Activated CD4-positive, alpha-beta T cell treated with anti-CD3 and anti-CD28 coated beads for 24 hours (primary cell): Measurements from ENCODE around the gene KCTD8.
"Not testable (repeated sequence)": the region's sequence is repeated elsewhere in the genome, so short reads cannot be mapped to it uniquely, and the experiment has no call there.

Experiments used
- DNase-seq, 2 donors: peaks; one replicate each; pipeline ENCODE4 v3.0.0-alpha.2; 2020; ENCODE audit warnings: low read depth in 2 of 2

Gene KCTD8

DNA sequence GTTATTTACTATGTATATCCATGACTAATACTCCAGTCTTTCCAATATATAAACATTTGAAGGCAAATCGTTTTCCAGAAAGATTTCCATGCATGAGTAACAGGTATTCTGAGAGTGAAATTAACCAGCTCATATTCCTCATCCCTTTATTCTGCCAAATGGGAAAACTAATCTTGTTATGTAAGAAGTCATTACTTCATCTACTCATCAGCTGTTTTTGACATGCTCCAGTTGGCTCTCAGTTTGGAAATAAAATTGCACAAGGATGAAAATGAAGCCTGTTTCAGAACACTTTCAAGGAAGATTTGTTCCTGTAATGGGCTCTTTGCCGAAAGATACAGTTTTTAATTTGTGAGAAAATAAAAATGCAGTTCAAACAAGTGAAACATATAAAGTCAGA lies 121.9 kb downstream of the KCTD8 start:
- no peak for DNase-seq

DNA sequence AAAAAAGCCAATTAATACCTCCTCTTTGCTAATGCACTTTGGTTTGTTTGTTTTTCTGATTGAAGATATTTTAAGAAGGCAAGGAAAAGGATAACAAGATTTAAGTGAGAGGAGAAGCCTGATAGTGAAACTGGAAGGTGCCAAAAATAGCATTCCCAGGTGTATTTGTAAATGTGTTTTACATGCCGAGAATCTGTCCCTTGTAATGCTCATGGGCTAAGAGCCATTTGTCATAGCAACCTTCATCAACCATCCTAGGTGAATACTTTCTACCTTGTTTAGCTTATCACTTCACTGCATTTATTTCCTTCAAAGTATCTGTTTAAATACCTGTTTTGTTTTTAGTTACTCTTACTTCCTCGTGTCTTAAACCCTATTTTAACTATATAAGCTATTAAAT lies 127.8 kb downstream of the KCTD8 start:
- no peak for DNase-seq

DNA sequence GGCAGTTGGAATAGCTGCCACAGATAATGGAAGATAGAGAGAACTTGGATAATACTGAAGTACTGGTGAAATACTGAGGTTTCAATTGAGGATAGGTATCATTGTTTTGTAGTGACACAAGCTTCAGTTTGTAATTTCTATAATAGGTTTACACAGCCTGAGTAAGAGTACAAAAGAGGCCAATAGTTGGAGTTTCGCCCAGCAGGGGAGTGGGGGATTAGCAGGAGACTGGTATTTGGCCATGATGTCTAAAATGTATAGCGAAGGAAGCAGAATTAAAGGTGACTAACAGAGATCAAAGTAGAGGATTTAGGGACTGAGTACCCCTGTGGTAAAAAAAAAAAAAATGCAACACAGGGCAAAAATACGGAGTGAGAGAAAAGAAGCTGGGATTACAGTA lies 129.5 kb downstream of the KCTD8 start:
- DNase-seq: no peak

DNA sequence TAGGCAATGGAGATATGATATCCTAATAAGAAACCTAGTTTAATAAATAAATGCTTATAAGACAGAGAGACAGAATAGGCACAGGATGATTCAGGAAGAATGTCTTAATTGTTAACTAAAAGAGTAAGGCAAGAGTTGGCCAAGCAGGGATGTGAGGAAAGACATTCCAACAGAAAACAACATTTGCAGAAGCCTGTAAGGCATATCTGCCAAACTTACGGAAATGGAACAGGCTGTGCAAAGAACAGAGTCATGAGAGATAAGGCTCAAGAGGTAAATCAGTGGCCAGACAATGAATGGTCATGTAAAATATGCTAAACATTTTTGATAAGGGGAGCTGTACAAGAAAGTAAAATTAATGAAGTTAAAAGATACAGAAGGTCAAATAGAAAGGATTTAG lies 134.9 kb downstream of the KCTD8 start:
- DNase-seq: no peak

DNA sequence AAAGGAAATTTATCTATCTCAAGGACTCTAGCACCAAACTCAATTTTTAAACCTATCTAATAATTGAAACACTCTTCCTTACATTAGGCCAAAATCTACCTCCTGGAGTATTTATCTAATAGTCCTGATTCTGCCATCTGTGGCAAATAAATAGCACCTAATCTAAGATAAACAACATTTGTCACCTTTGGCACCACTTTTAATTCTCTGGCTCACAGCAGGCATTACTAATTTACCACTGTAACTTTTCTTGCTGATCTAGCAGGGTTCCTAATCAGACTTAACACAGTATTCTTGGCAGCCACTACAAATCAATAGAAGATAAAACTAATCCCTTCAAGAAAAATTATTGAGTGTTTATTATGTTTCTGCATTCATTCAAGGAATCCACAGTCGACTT lies 161.1 kb downstream of the KCTD8 start:
- no peak for DNase-seq

DNA sequence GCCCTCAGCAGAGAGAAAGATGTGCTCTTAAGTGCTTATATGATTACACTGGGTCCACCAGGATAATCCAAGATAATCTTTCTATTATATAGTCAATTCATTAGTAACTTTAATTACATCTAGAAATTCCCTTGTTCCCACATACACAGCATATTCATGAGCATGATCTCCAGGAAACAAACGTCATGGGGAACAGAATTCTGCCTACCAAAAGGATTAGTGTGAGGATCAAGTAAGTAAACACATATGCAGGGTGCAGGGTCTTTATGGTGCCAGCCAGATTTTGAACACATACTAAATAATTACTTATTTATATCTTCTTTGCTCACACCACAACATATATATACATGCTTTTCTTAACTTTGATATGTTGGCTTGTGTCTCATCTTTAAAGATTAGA lies 169.1 kb downstream of the KCTD8 start:
- no peak for DNase-seq

DNA sequence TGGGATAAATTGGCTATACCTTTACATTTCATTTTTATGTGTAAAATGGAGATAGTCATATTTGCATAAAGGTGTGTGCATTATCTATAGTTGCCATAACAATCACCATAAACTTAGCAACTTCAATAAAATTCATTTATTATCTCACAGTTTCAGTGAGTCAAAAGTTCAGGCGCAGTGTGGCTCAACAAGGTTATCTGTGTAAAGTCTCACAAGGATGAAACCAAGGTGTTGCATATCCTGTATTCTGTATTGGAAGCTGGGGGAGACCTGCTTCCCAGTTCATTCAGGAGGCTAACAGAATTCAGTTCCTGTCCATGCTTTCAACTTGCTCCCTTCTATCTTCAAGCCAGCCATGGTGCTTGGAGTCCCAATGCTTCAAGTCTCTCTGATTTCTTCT lies 169.5 kb downstream of the KCTD8 start:
- no peak for DNase-seq

DNA sequence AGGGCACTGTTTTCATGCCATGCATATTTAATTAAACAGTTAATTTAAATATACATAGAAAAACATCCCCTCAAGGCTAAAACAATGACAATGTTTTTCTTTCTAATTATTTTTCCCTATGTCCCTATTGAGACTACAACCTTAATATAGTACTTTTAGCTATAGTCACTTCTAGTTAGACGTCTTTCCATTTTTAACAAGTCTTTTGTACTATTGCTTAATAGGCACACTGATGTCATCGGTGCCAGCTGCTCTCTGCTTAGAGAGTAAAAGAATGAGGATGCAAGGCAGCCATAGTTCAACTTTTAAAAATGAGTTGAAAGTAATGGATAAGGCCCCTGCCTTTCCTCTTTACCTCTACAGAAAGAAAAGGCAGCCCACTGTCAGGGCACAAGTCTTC lies 191.1 kb downstream of the KCTD8 start:
- DNase-seq: no peak

DNA sequence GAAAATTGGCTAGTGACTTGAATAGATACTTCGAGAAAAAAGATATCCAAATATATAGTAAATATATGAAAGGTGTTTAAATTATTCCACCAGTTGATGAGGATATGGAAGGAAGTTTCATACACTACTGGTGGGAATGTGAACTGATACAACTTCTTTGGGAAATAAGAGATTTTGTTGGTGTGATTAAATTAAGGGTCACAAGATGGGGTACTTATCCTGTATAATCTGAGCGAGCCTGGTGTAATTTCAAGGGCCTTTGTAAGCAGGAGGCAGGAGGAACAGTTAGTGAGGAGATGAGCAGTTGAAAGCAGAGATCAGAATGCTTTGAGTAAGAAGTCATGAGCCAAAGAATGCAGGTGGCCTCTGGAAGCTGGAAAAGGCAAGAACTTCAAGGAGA lies 192.2 kb downstream of the KCTD8 start:
- no peak for DNase-seq

DNA sequence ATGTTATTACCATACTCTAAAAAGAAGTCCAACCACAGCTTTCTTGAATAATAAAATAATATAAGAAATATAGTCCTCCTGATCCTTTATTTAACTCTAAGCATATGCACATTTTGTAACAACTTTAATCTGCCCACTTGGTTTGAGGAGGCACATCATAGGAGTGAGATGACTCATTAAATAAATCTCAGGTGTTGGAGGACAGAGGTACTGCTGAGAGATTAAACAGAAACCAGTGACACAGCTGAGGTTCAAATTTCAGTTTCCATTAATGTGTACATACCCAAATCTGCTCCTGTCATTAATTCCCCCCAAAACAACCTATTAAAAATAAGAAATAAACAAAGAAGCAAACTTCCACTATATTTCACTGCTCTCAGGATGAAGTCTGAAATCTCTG lies 211.0 kb downstream of the KCTD8 start:
- DNase-seq: no peak

DNA sequence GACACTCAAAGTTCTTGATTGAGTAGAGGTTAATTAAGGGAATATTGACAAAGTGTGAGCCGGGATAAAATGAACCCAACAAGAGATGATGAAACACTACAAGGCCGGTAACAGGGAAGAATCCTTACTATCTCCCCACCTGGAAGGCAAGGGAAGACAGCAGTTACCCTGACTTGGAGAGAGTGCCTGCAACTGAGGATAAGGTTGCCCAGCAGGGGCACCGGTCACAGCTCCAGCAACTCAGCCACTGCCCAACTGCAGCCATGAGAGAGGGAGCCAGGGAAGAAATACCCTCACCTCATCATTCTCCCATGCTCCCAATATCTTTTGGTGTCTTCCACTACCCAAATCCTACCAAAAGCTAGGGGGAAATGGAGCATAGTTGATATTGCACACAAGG lies 212.7 kb downstream of the KCTD8 start:
- no peak for DNase-seq

DNA sequence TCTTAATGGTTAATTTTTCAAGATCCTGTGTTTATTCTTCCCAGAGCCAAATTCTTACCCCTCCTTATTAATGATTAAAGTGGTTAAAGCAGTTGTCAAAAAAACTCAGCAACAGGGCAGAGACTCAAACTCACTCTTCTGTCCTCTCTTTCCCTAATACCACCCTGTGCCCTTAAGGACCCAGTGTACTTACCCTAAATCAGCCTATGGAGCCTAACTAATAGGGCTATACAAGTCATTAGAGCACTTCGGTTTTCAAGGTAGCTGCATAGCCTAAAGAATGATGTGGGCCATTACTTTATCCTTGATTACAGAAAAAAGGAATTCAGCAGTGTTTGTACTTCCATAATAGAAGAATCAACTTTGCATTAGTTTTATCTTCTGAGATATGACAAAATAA lies 216.3 kb downstream of the KCTD8 start:
- no peak for DNase-seq

DNA sequence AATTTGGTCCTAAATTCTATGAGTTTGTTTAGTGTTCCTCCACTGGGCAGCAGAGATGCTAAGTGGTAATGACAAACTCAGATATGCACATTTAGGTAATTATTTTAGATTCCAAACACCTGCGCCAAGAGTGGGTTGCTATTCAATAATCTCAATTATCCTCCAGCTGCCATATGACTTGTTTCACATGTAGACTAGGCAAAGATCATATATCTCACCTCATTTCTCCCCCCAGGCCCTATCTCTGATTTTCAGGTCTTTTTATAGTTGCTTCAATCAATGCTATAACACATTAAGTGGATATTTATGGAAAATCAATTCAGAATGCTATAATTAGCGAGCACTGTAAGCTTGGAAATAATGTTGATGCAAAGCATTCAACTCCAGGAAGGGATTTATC lies 217.6 kb downstream of the KCTD8 start:
- DNase-seq: no peak

DNA sequence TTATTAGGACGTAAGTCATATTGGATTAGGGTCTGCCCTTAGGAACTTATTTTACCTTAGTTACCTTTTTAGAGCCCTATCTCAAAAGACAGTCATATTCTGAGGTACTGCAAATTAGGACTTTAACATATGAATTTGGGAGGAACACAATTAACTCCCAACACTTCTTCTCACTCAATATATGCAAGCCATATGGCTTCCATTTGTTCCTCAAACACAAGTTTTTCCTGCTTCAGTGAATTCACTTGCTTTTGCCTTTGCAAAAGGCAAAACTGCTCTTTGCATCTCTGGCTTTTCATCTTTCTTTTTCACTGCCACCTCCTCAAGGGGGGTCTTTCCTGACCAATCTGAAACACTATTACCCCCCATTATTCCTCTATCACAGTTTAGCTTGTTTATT lies 220.3 kb downstream of the KCTD8 start:
- no peak for DNase-seq

DNA sequence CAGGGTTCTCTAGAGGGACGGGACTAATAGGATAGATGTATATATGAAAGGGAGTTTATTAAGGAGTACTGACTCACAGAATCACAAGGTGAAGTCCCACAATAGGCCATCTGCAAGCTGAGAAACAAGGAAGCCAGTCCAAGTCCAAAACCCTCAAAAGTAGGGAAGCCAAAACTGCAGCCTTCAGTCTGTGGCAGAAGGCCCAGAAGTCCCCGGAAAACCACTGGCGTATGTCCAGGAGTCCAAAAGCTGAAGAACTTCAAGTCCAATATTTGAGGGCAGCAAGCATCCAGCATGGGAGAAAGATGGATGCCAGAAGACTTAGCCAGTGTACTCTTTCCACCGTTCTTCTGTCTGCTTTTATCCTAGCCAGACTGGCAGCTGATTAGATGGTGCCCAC lies 227.2 kb downstream of the KCTD8 start:
- no peak for DNase-seq

DNA sequence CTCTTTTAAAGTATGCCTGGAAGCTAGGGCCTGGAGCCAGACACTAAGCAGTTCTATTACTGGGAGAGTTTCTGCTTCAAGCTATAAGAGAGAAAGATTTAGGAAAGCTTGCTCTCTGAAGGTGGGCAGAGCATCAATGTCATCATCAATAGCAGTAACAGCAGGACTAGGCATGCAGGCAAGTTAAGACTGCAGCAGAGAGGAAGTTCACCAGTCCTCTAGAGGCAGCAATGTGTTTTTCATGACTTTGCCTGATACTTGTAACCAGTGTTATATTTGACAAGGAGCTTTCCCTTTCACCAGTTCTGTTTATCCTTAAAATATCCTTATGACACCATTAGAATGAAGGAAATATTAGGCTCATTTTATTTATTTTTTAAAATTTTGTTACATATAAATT lies 237.9 kb downstream of the KCTD8 start:
- DNase-seq: no peak

DNA sequence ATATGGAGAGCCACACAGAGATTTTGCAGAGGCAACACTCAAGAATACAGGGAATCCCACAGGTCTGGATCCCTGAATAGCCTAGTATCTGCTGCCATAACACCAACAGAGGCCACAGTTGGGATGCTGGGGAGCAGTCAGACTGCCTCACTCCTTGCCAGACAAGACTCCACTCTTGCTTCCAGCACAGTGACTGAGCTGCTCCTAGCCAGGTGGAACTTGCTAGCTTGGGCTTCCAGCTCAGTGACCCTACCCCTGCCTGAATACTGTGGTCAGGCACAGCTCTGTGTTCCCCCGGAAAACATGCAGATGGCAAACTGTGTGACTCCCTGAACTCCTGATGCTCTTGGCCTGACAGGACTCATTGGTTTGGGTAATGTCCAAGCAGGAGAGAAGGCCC lies 251.8 kb downstream of the KCTD8 start:
- DNase-seq: no peak

DNA sequence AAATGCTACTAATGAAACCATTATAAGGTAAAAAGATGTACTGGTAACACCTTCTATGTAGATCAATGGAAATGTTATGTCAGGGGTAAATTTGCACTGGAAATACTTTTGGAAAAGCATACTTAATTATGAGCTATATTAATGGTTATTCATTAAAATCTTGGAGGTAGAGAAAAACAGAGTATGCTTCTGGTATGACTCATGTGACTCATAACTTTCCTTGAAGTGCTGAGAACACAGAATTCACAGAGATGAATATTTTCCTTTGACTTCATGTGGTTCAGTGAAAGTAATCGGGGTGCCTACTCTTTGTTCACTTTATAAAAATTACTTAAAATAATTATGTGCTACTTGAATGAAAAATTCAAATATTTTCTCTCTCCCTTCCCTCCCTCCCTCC lies 254.2 kb downstream of the KCTD8 start:
- no peak for DNase-seq

DNA sequence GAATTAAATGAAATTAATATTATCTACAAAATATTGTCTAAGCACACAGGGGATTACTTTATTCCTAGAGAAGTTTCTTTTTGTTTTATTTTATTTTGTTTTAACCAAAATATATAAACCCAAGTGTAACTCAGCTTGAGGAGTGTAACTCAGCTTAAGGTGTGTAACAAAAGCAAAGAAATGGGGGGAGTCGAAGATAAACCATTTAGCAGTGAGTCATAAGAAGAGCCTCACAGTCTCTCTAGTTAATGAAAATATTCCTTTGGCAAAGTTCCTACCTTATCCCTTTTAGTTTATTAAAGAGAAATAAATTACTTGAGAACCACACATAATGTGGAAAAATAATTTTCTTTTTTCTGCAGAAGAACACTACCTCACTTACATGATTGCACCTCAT lies 261.8 kb downstream of the KCTD8 start:
- no peak for DNase-seq

DNA sequence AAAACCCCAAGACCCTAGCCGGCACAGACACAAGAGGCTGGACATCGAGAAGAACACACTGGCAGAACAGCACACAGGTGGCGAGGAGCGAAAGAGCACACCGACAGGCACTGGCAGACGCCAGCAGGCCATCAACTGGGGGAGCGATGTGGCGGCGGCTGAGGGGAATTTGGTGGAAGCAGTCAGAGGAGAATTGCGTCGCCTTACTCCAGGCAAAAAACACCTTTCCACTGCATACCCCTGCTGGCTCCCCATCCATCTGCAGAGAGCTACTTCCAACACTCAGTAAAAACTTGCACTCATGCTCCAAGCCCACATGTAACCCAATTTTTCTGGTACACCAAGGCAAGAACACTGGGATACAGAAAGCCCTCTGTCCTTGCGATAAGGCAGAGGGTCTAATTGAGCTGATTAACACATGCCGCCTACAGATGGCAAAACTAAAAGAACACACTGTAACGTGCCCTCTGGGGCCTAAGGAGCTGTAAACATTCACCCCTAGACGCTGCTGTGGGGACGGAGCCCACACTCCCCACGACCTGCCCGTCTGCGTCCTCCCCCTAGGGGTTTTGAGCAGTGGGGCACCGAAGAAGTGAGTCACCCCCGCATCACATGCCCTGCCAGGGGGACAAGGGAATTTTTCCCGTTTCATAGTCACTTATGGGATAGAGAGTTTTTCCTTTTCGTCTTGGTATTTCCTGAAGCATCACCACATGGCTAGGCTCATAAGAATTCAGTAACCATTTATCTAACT lies 262.3 kb downstream of the KCTD8 start:
- DNase-seq: no peak

DNA sequence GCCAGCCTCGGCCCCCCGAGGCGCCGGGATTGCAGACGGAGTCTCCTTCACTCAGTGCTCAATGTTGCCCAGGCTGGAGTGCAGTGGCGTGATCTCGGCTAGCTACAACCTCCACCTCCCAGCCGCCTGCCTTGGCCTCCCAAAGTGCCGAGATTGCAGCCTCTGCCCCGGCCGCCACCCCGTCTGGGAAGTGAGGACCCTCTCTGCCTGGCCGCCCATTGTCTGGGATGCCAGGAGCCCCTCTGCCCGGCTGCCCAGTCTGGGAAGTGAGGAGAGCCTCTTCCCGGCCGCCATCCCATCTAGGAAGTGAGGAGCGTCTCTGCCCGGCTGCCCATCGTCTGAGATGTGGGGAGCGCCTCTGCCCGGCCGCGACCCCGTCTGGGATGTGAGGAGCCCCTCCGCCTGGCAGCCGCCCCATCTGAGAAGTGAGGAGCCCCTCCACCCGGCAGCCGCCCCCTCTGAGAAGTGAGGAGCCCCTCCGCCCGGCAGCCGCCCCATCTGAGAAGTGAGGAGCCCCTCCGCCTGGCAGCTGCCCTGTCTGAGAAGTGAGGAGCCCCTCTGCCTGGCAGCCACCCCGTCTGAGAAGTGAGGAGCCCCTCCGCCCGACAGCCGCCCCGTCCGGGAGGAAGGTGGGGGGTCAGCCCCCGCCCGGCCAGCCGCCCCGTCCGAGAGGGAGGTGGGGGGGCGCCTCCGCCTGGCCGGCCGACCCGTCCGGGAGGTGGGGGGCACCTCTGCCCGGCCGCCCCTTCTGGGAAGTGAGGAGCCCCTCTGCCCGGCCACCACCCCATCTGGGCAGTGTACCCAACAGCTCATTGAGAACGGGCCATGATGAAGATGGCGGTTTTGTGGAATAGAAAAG lies 266.9 kb downstream of the KCTD8 start:
- DNase-seq: not testable (repeated sequence)

DNA sequence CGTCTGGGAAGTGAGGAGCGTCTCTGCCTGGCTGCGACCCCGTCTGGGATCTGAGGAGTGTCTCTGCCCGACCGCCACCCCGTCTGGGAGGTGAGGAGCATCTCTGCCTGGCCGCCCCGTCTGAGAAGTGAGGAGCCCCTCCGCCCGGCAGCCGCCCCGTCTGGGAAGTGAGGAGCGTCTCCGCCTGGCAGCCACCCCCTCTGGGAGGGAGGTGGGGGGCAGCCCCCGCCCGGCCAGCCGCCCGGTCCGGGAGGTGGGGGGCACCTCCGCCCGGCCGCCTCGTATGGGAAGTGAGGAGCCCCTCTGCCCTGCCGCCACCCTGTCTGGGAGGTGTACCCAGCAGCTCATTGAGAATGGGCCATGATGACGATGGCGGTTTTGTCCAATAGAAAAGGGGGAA lies 280.8 kb downstream of the KCTD8 start:
- not testable (repeated sequence) for DNase-seq

DNA sequence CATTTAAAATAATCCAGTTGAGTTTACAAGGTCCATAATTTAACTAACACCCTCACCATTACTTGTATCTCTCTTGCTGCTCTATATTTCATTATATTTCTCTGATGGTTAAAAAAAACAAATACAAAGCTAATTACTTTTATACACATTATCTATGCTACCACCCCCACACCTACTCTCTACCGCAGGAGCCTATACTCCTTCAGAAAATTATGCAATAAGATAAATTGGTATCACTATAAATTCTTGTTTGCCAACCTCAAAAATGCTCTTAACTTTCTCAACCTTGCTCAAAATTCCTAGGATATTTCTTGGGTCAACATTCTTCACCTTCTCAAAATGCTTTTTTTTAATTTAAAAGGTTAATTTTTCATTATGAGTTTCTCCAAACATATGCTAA lies 282.7 kb downstream of the KCTD8 start:
- no peak for DNase-seq
